ENCODE data around the gene DISP3.

GRCh38 chr1:11578004-11578403 lies 99.0 kb downstream of the DISP3 start:
- no peak for TF ChIP-seq EZH2phosphoT487 (IDR thresholded peaks at IDR 0.05; ENCODE audit: insufficient read depth, low read depth)
- TF ChIP-seq EZH2 (IDR thresholded peaks at IDR 0.05; ENCODE audit: insufficient read depth, poor library complexity, severe bottlenecking), result no peak

Measured in GM23248 (cell line).